HepG2 (cell line): Measurements from ENCODE around the gene PDXDC1. TPM values are rescaled to one million over a fixed set of nuclear protein-coding genes. Genes with fewer than 3 reads are reported as not detected.
A peak's percentile ranks its signal among the peaks of the same experiment; 100 is the strongest.
"Not testable (repeated sequence)": the region's sequence is repeated elsewhere in the genome, so short reads cannot be mapped to it uniquely, and the experiment has no call there.

Source experiments
- BORCS8-MEF2B ChIP-seq: sonication (generic); formaldehyde crosslinking; IDR thresholded peaks from 2 replicates; pipeline ENCODE4 v1.8.0; 2022; ENCODE audit warnings: mild to moderate bottlenecking, missing genetic modification reagents
- DRAP1 ChIP-seq: IDR thresholded peaks from 2 replicates; pipeline ENCODE4 v1.6.1; 2016; ENCODE audit warnings: missing genetic modification reagents, missing compliant biosample characterization
- ETV5 ChIP-seq: IDR thresholded peaks from 2 replicates; pipeline ENCODE4 v1.6.1; 2018; ENCODE audit warnings: missing biosample characterization, missing genetic modification reagents, inconsistent platforms, borderline replicate concordance
- MTERF4 ChIP-seq: sonication (generic); formaldehyde crosslinking; IDR thresholded peaks from 2 replicates; pipeline ENCODE4 v1.8.0; 2023; ENCODE audit warnings: mild to moderate bottlenecking, missing genetic modification reagents
- MYC ChIP-seq: sonication (generic); formaldehyde crosslinking; IDR thresholded peaks from 2 replicates; pipeline ENCODE4 v1.9.0; 2021; ENCODE audit warnings: missing genetic modification reagents, borderline replicate concordance
- REL ChIP-seq: sonication (generic); formaldehyde crosslinking; conservative IDR thresholded peaks from 2 replicates; pipeline ENCODE4 v1.8.0; 2022; ENCODE audit warnings: mild to moderate bottlenecking, missing genetic modification reagents, moderate library complexity
- RFXANK ChIP-seq: IDR thresholded peaks from 2 replicates; pipeline ENCODE4 v1.6.1; 2016
- YY1 ChIP-seq: IDR thresholded peaks from 2 replicates; pipeline ENCODE4 v1.6.1; 2011; ENCODE audit warnings: low read length, low read depth, moderate library complexity, mild to moderate bottlenecking; ENCODE audit not compliant: insufficient read depth, insufficient replicate concordance
- ZFP36 ChIP-seq: fragments of 150-350 bp; IDR thresholded peaks from 2 replicates; pipeline ENCODE4 v1.6.1; 2018; ENCODE audit warnings: borderline replicate concordance, low read length, low read depth; ENCODE audit not compliant: partially characterized antibody
- ZKSCAN8 ChIP-seq: IDR thresholded peaks from 2 replicates; pipeline ENCODE4 v1.6.1; 2016; ENCODE audit warnings: borderline replicate concordance, missing genetic modification reagents, missing compliant biosample characterization
- ZNF263 ChIP-seq: sonication (generic); formaldehyde crosslinking; IDR thresholded peaks from 2 replicates; pipeline ENCODE4 v1.4.0; 2020; ENCODE audit warnings: missing genetic modification reagents
- ZNF30 ChIP-seq: sonication (generic); formaldehyde crosslinking; IDR thresholded peaks from 2 replicates; pipeline ENCODE4 v1.5.0; 2020; ENCODE audit warnings: mild to moderate bottlenecking, missing genetic modification reagents
- ZNF354B ChIP-seq: sonication (generic); formaldehyde crosslinking; IDR thresholded peaks from 2 replicates; pipeline ENCODE4 v1.8.0; 2022; ENCODE audit warnings: mild to moderate bottlenecking, missing genetic modification reagents
- ZNF563 ChIP-seq: sonication (generic); formaldehyde crosslinking; IDR thresholded peaks from 2 replicates; pipeline ENCODE4 v1.8.0; 2022; ENCODE audit warnings: mild to moderate bottlenecking, moderate library complexity, missing genetic modification reagents
- ZNF710 ChIP-seq: sonication (generic); formaldehyde crosslinking; IDR thresholded peaks from 2 replicates; pipeline ENCODE4 v1.5.0; 2020; ENCODE audit warnings: mild to moderate bottlenecking, missing genetic modification reagents, borderline replicate concordance
- polyA plus RNA-seq, 8 experiments: library from polyadenylated mRNA; depleted of rRNA in 3 of 8; stranded (reverse) in 7 of 8; unstranded in 1 of 8; fragments of >200 nt; fragmentation: Illumina TruSeq in 4 of 8; extraction: Trizol in 4 of 8; gene quantifications; 2 replicates each; pipeline versions ENCODE4 v1.2.1 to v1.2.3, GENCODE V29; 2011 to 2016; ENCODE audit warnings: low read depth in 4 of 8, missing spikeins in 1 of 8, mixed read lengths in 1 of 8; ENCODE audit not compliant: insufficient read depth in 1 of 8
- total RNA-seq, 5 experiments: library from RNA; depleted of rRNA; stranded (reverse); fragments of >200 nt; fragmentation: Illumina TruSeq; extraction: Trizol; gene quantifications; 2 replicates each; pipeline ENCODE4 v1.2.3, GENCODE V29; 2016; ENCODE audit warnings: low read depth in 1 of 5
- TF ChIP-seq, protein P1 (sequence below), 2 experiments: sonication (generic) in 1 of 2; formaldehyde crosslinking in 1 of 2; IDR thresholded peaks; 2 replicates each; pipeline versions ENCODE4 v1.4.0 to v1.6.1; 2016 to 2020; ENCODE audit warnings: borderline replicate concordance in 1 of 2, low read depth in 1 of 2, mild to moderate bottlenecking in 1 of 2, missing genetic modification reagents in 1 of 2
- TF ChIP-seq, protein P2 (sequence below): IDR thresholded peaks from 2 replicates; pipeline ENCODE4 v1.6.1; 2012; ENCODE audit warnings: inconsistent platforms
- TF ChIP-seq, protein P3 (sequence below): sonication (generic); formaldehyde crosslinking; IDR thresholded peaks from 2 replicates; pipeline ENCODE4 v1.8.0; 2022; ENCODE audit warnings: mild to moderate bottlenecking, missing genetic modification reagents, borderline replicate concordance

PDXDC1 gene
- total and polyA plus RNA-seq, 2 of the 13 experiments (the other 11 are each of a cell fraction or from before 2014, with no cell fraction given) = 133 to 169 TPM

GRCh38 chr16:14974656-14975417 is at the start of gene PDXDC1 (continued):
- TF ChIP-seq BORCS8-MEF2B (CRISPR knock-in tag) = peak; percentile 86
- TF ChIP-seq, protein P1, sequence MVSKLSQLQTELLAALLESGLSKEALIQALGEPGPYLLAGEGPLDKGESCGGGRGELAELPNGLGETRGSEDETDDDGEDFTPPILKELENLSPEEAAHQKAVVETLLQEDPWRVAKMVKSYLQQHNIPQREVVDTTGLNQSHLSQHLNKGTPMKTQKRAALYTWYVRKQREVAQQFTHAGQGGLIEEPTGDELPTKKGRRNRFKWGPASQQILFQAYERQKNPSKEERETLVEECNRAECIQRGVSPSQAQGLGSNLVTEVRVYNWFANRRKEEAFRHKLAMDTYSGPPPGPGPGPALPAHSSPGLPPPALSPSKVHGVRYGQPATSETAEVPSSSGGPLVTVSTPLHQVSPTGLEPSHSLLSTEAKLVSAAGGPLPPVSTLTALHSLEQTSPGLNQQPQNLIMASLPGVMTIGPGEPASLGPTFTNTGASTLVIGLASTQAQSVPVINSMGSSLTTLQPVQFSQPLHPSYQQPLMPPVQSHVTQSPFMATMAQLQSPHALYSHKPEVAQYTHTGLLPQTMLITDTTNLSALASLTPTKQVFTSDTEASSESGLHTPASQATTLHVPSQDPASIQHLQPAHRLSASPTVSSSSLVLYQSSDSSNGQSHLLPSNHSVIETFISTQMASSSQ (IDR thresholded peaks at IDR 0.05; ENCODE audit: low read depth) = not testable (repeated sequence)
- TF ChIP-seq, protein P1 (CRISPR knock-in tag; IDR thresholded peaks at IDR 0.05; ENCODE audit: borderline replicate concordance) = peak; percentile 54; the same call in 1 of the 2 replicates
- TF ChIP-seq ZKSCAN8 (CRISPR knock-in tag) = peak; percentile 72; the same call in 1 of the 2 replicates
- peak; percentile 5 for TF ChIP-seq ZFP36
- peak; percentile 93 for TF ChIP-seq MTERF4
- peak; percentile 85; the same call in 1 of the 2 replicates for TF ChIP-seq ZNF710 (CRISPR knock-in tag)
- TF ChIP-seq ZNF354B (CRISPR knock-in tag) = 0 out of 2 replicates have a peak, but pooled peaks have one; percentile 70
- TF ChIP-seq ZNF30 = peak; percentile 39; the same call in 1 of the 2 replicates
- TF ChIP-seq MYC (CRISPR knock-in tag) = peak; percentile 89
- TF ChIP-seq, protein P2, sequence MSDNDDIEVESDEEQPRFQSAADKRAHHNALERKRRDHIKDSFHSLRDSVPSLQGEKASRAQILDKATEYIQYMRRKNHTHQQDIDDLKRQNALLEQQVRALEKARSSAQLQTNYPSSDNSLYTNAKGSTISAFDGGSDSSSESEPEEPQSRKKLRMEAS = peak; percentile 81
- TF ChIP-seq ZNF263 (CRISPR knock-in tag) = 0 out of 2 replicates have a peak, but pooled peaks have one; percentile 19
- peak; percentile 40; the same call in 1 of the 2 replicates for TF ChIP-seq ETV5 (CRISPR knock-in tag)
- peak; percentile 82 for TF ChIP-seq DRAP1 (CRISPR knock-in tag)
- peak; percentile 71; the same call in 1 of the 2 replicates for TF ChIP-seq ZNF563 (CRISPR knock-in tag)
- peak; percentile 84; the same call in 1 of the 2 replicates for TF ChIP-seq REL (CRISPR knock-in tag)
- 0 out of 2 replicates have a peak, but pooled peaks have one; percentile 26 for TF ChIP-seq RFXANK
- TF ChIP-seq, protein P3, sequence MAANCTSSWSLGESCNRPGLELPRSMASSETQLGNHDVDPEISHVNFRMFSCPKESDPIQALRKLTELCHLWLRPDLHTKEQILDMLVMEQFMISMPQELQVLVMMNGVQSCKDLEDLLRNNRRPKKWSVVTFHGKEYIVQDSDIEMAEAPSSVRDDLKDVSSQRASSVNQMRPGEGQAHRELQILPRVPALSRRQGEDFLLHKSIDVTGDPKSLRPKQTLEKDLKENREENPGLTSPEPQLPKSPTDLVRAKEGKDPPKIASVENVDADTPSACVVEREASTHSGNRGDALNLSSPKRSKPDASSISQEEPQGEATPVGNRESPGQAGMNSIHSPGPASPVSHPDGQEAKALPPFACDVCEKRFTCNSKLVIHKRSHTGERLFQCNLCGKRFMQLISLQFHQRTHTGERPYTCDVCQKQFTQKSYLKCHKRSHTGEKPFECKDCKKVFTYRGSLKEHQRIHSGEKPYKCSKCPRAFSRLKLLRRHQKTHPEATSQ (CRISPR knock-in tag) = 0 out of 2 replicates have a peak, but pooled peaks have one; percentile 64
- peak; percentile 54 for TF ChIP-seq YY1
